HEK293 (cell line): Measurements from ENCODE around the gene SH2B3.

ENCODE experiments used
- CTCF ChIA-PET: fragments of 350-600 bp; formaldehyde crosslinking; extraction: SDS; loops from one replicate; lab custom pipeline; 2021; ENCODE audit warnings: antibody characterized with exemption; lab: Yijun Ruan, JAX
- POLR2A ChIA-PET: fragments of 300-600 bp; formaldehyde crosslinking; extraction: SDS; loops from one replicate; lab custom pipeline; 2020; ENCODE audit warnings: antibody characterized with exemption, inconsistent platforms; lab: Yijun Ruan, JAX
- H3K27ac ChIP-seq: fragments of 200-500 bp; sonication (Bioruptor generic); 2 replicates; pipeline ENCODE4 v1.5.1; 2014; ENCODE audit warnings: low read depth, low read length, control low read depth, inconsistent platforms; ENCODE audit errors: extremely low read depth
- H3K36me3 ChIP-seq, 2 experiments: fragments of 200-500 bp in 1 of 2; sonication (Bioruptor generic) in 1 of 2; 1 replicate in 1 of 2; 2 replicates in 1 of 2; pipeline ENCODE4 v1.5.1; 2014 to 2017; ENCODE audit warnings: inconsistent platforms in 2 of 2, low read length in 2 of 2; ENCODE audit not compliant: control insufficient read depth in 2 of 2, insufficient read depth in 1 of 2
- H3K4me1 ChIP-seq: fragments of 200-500 bp; sonication (Bioruptor generic); 2 replicates; pipeline ENCODE4 v1.5.1; 2014; ENCODE audit warnings: mild to moderate bottlenecking, low read length, inconsistent platforms; ENCODE audit not compliant: control insufficient read depth, insufficient read depth
- H3K4me3 ChIP-seq: 2 replicates; pipeline ENCODE4 v1.5.1; 2011; ENCODE audit warnings: low read depth, mild to moderate bottlenecking, control low read depth, low read length, moderate library complexity
- H3K9me3 ChIP-seq: fragments of 200-500 bp; sonication (Bioruptor generic); 2 replicates; pipeline ENCODE4 v1.5.1; 2014; ENCODE audit warnings: low read depth, low read length, inconsistent platforms; ENCODE audit not compliant: control insufficient read depth, insufficient read depth
- BCL11A ChIP-seq: fragments of 450-650 bp; formaldehyde crosslinking; IDR thresholded peaks from 2 replicates; pipeline ENCODE4 v1.5.1; 2016; ENCODE audit warnings: low read depth, missing biosample characterization, missing genetic modification characterization
- CTCF ChIP-seq: fragments of 450-650 bp; formaldehyde crosslinking; IDR thresholded peaks from 2 replicates; pipeline ENCODE4 v1.5.1; 2016; ENCODE audit warnings: missing biosample characterization, missing genetic modification characterization
- GLI4 ChIP-seq: fragments of 450-650 bp; formaldehyde crosslinking; IDR thresholded peaks from 2 replicates; pipeline ENCODE4 v1.5.1; 2016; ENCODE audit warnings: missing biosample characterization, missing genetic modification characterization
- KLF7 ChIP-seq: fragments of 450-650 bp; formaldehyde crosslinking; IDR thresholded peaks from 2 replicates; pipeline ENCODE4 v1.5.1; 2016; ENCODE audit warnings: missing biosample characterization, missing genetic modification characterization, borderline replicate concordance
- KLF8 ChIP-seq: fragments of 450-650 bp; formaldehyde crosslinking; IDR thresholded peaks from 2 replicates; pipeline ENCODE4 v1.5.1; 2016; ENCODE audit warnings: missing biosample characterization, missing genetic modification characterization
- MZF1 ChIP-seq: fragments of 450-650 bp; formaldehyde crosslinking; IDR thresholded peaks from 2 replicates; pipeline ENCODE4 v1.5.1; 2017; ENCODE audit warnings: missing biosample characterization, missing genetic modification characterization, borderline replicate concordance
- OVOL3 ChIP-seq: fragments of 450-650 bp; formaldehyde crosslinking; IDR thresholded peaks from 2 replicates; pipeline ENCODE4 v1.5.1; 2016; ENCODE audit warnings: missing biosample characterization, missing genetic modification characterization
- SCRT1 ChIP-seq: fragments of 450-650 bp; formaldehyde crosslinking; IDR thresholded peaks from 2 replicates; pipeline ENCODE4 v1.5.1; 2016; ENCODE audit warnings: missing biosample characterization, missing genetic modification characterization, borderline replicate concordance
- ZBTB11 ChIP-seq: fragments of 450-650 bp; formaldehyde crosslinking; conservative IDR thresholded peaks from 2 replicates; pipeline ENCODE4 v1.5.1; 2016; ENCODE audit warnings: low read depth, missing biosample characterization, missing genetic modification characterization
- ZBTB7A ChIP-seq: fragments of 450-650 bp; formaldehyde crosslinking; IDR thresholded peaks from 2 replicates; pipeline ENCODE4 v1.5.1; 2016; ENCODE audit warnings: low read depth, missing biosample characterization, missing genetic modification characterization
- ZFP3 ChIP-seq: fragments of 450-650 bp; formaldehyde crosslinking; IDR thresholded peaks from 2 replicates; pipeline ENCODE4 v1.5.1; 2016; ENCODE audit warnings: low read depth, missing biosample characterization, missing genetic modification characterization
- ZNF121 ChIP-seq: fragments of 450-650 bp; formaldehyde crosslinking; IDR thresholded peaks from 2 replicates; pipeline ENCODE4 v1.5.1; 2016; ENCODE audit warnings: missing biosample characterization, missing genetic modification characterization
- ZNF18 ChIP-seq: fragments of 450-650 bp; formaldehyde crosslinking; IDR thresholded peaks from 2 replicates; pipeline ENCODE4 v1.5.1; 2016; ENCODE audit warnings: missing biosample characterization, missing genetic modification characterization
- ZNF184 ChIP-seq: fragments of 450-650 bp; IDR thresholded peaks from 2 replicates; pipeline ENCODE4 v1.5.1; 2018; ENCODE audit warnings: missing biosample characterization, mild to moderate bottlenecking, missing genetic modification characterization
- ZNF19 ChIP-seq: fragments of 450-650 bp; formaldehyde crosslinking; IDR thresholded peaks from 2 replicates; pipeline ENCODE4; 2016; ENCODE audit warnings: missing biosample characterization, missing genetic modification characterization, low read depth
- ZNF280D ChIP-seq: fragments of 450-650 bp; formaldehyde crosslinking; IDR thresholded peaks from 2 replicates; pipeline ENCODE4 v1.5.1; 2016; ENCODE audit warnings: missing biosample characterization, missing genetic modification characterization
- ZNF426 ChIP-seq: fragments of 450-650 bp; formaldehyde crosslinking; IDR thresholded peaks from 2 replicates; pipeline ENCODE4 v1.5.1; 2017; ENCODE audit warnings: missing biosample characterization, missing genetic modification characterization, mild to moderate bottlenecking, inconsistent platforms, moderate library complexity
- ZNF449 ChIP-seq: fragments of 450-650 bp; formaldehyde crosslinking; IDR thresholded peaks from 2 replicates; pipeline ENCODE4 v1.5.1; 2017; ENCODE audit warnings: missing biosample characterization, mild to moderate bottlenecking, missing genetic modification characterization, moderate library complexity
- ZNF521 ChIP-seq: fragments of 450-650 bp; formaldehyde crosslinking; IDR thresholded peaks from 2 replicates; pipeline ENCODE4 v1.5.1; 2017; ENCODE audit warnings: missing biosample characterization, mild to moderate bottlenecking, missing genetic modification characterization
- ZNF624 ChIP-seq: fragments of 450-650 bp; formaldehyde crosslinking; IDR thresholded peaks from 2 replicates; pipeline ENCODE4 v1.5.1; 2017; ENCODE audit warnings: missing biosample characterization, missing genetic modification characterization
- ZNF660 ChIP-seq: fragments of 450-650 bp; IDR thresholded peaks from 2 replicates; pipeline ENCODE4 v1.5.1; 2018; ENCODE audit warnings: missing biosample characterization, mild to moderate bottlenecking, missing genetic modification characterization
- ZNF701 ChIP-seq: fragments of 450-650 bp; formaldehyde crosslinking; IDR thresholded peaks from 2 replicates; pipeline ENCODE4 v1.5.1; 2016; ENCODE audit warnings: missing biosample characterization, missing genetic modification characterization

SH2B3 gene

GRCh38 chr12:111377440-111377839 is 28.3 kb upstream of the SH2B3 start:
- H3K4me1 ChIP-seq = no peaks in the 10 kb centered on the region
- H3K4me3 ChIP-seq = no peak overlapping the region
- H3K9me3 ChIP-seq = no peaks in the 10 kb centered on the region
- H3K36me3 ChIP-seq = no peaks in the 10 kb centered on the region
- ChIA-PET CTCF (interaction anchor here (0.6 to 0.7 kb wide), 2 partner anchors 19 to 176 kb away, joined by 3 to 4 read pairs; no protein-coding TSS in a partner anchor), POLR2A (no interaction called here)
- TF ChIP-seq ZNF280D (tag by site-specific recombination) (no peak), ZNF184 (tag by site-specific recombination) (peak; percentile 99), OVOL3 (tag by site-specific recombination) (no peak)
- no peak overlapping the region for H3K27ac ChIP-seq

GRCh38 chr12:111379942-111380554 is 25.7 kb upstream of the SH2B3 start:
- H3K9me3 ChIP-seq = no peaks in the 10 kb centered on the region
- H3K4me1 ChIP-seq = no peaks in the 10 kb centered on the region
- no peak for TF ChIP-seq ZBTB11 (tag by site-specific recombination)
- no peak for TF ChIP-seq BCL11A (tag by site-specific recombination)
- no peak for TF ChIP-seq ZBTB7A (tag by site-specific recombination)
- no peak for TF ChIP-seq ZNF660 (tag by site-specific recombination)
- no peak for TF ChIP-seq ZNF624 (tag by site-specific recombination)
- no peak for TF ChIP-seq ZNF449 (tag by site-specific recombination)
- TF ChIP-seq GLI4 (tag by site-specific recombination) = no peak
- TF ChIP-seq ZNF121 (tag by site-specific recombination) = no peak
- no peak for TF ChIP-seq MZF1
- TF ChIP-seq ZNF701 (tag by site-specific recombination) = no peak
- TF ChIP-seq CTCF (tag by site-specific recombination) = no peak
- TF ChIP-seq KLF7 = no peak
- no peak for TF ChIP-seq ZNF19 (tag by site-specific recombination)
- TF ChIP-seq ZNF426 (tag by site-specific recombination) = no peak
- TF ChIP-seq SCRT1 (tag by site-specific recombination) = no peak
- no peak for TF ChIP-seq ZNF521 (tag by site-specific recombination)
- no peak for TF ChIP-seq ZFP3 (tag by site-specific recombination)
- TF ChIP-seq KLF8 = no peak
- no peak for TF ChIP-seq ZNF18 (tag by site-specific recombination)
- POLR2A ChIA-PET = interaction anchor here (0.6 kb wide), 1 partner anchor 156 kb away, joined by 4 read pairs; no protein-coding TSS in a partner anchor
- no peak overlapping the region for H3K27ac ChIP-seq
- CTCF ChIA-PET = interaction anchor here (0.6 kb wide), 1 partner anchor 647 kb away, joined by 4 read pairs; no protein-coding TSS in a partner anchor
- no peaks in the 10 kb centered on the region for H3K36me3 ChIP-seq
- no peak overlapping the region for H3K4me3 ChIP-seq
